Loucy (cell line): ENCODE measurements around the gene FPR2.

Source experiments
- H2AFZ ChIP-seq: fragments of 200-600 bp; sonication (generic); 2 replicates; pipeline ENCODE4 v1.6.0; 2016; ENCODE audit warnings: antibody characterized with exemption, mild to moderate bottlenecking, low read length, moderate library complexity
- H3F3A ChIP-seq: fragments of 200-600 bp; 2 replicates; pipeline ENCODE4 v1.6.0; 2016; ENCODE audit warnings: antibody characterized with exemption, low read depth, mild to moderate bottlenecking
- H3K27me3 ChIP-seq: fragments of 200-600 bp; sonication (generic); 2 replicates; pipeline ENCODE4 v1.6.1; 2014; ENCODE audit warnings: low read length, mild to moderate bottlenecking; ENCODE audit not compliant: insufficient read depth, poor library complexity, severe bottlenecking
- H3K36me3 ChIP-seq: fragments of 200-600 bp; sonication (generic); 2 replicates; pipeline ENCODE4 v1.6.1; 2016; ENCODE audit warnings: low read length; ENCODE audit not compliant: insufficient read depth
- H3K4me1 ChIP-seq: fragments of 200-600 bp; sonication (generic); 2 replicates; pipeline ENCODE4 v1.5.1; 2014; ENCODE audit warnings: low read length, mild to moderate bottlenecking; ENCODE audit not compliant: insufficient read depth, poor library complexity, severe bottlenecking
- H3K4me2 ChIP-seq: fragments of 200-600 bp; sonication (generic); 2 replicates; pipeline ENCODE4 v1.6.0; 2014; ENCODE audit warnings: antibody characterized with exemption, low read length, low read depth, mild to moderate bottlenecking; ENCODE audit not compliant: poor library complexity, severe bottlenecking
- H3K4me3 ChIP-seq: fragments of 200-600 bp; sonication (generic); 2 replicates; pipeline ENCODE4 v1.5.1; 2014; ENCODE audit warnings: low read length, mild to moderate bottlenecking, mixed read lengths; ENCODE audit not compliant: poor library complexity, severe bottlenecking
- H3K79me2 ChIP-seq: fragments of 200-600 bp; sonication (generic); 2 replicates; pipeline ENCODE4 v1.6.1; 2014; ENCODE audit warnings: low read length; ENCODE audit not compliant: insufficient read depth
- H3K9ac ChIP-seq: fragments of 200-600 bp; sonication (generic); 2 replicates; pipeline ENCODE4 v1.6.0; 2014; ENCODE audit warnings: mild to moderate bottlenecking, low read depth, low read length, moderate library complexity; ENCODE audit not compliant: poor library complexity, severe bottlenecking
- H3K9me2 ChIP-seq: fragments of 200-600 bp; sonication (generic); replicated peaks from 2 replicates; pipeline ENCODE4 v1.6.1; 2016; ENCODE audit warnings: low read depth, low read length, mixed read lengths
- H3K9me3 ChIP-seq: fragments of 200-600 bp; sonication (generic); 2 replicates; pipeline ENCODE4 v1.6.1; 2014; ENCODE audit warnings: mild to moderate bottlenecking, antibody characterized with exemption, low read length, low read depth; ENCODE audit not compliant: insufficient read depth
- H4K20me1 ChIP-seq: fragments of 200-600 bp; sonication (generic); 2 replicates; pipeline ENCODE4 v1.6.0; 2014; ENCODE audit warnings: antibody characterized with exemption, low read length, mild to moderate bottlenecking; ENCODE audit not compliant: insufficient read depth, poor library complexity, severe bottlenecking
- CTCF ChIP-seq: fragments of 200-600 bp; sonication (generic); conservative IDR thresholded peaks from 2 replicates; pipeline ENCODE4 v1.5.1; 2014; ENCODE audit warnings: mild to moderate bottlenecking, antibody characterized with exemption, low read length
- EZH2phosphoT487 ChIP-seq: fragments of 200-600 bp; IDR thresholded peaks from 2 replicates; pipeline ENCODE4 v1.6.1; 2018; ENCODE audit warnings: antibody characterized with exemption, mild to moderate bottlenecking, moderate library complexity, borderline replicate concordance

FPR2 gene

GRCh38 chr19:51716925-51717324 lies 44.1 kb upstream of the FPR2 start:
- Histone ChIP-seq H3K27me3 (no peaks in the 10 kb centered on the region), H3K9ac (no peak overlapping the region), H3F3A (no peaks in the 10 kb centered on the region), H4K20me1 (no peaks in the 10 kb centered on the region), H3K4me3 (no peak overlapping the region), H3K9me2 (no peaks in the 10 kb centered on the region), H3K9me3 (no peaks in the 10 kb centered on the region), H3K4me2 (no peak overlapping the region), H3K79me2 (no peaks in the 10 kb centered on the region), H2AFZ (no peak overlapping the region), H3K4me1 (no peaks in the 10 kb centered on the region), H3K36me3 (no peaks in the 10 kb centered on the region)
- TF ChIP-seq CTCF (no peak), EZH2phosphoT487 (no peak)

GRCh38 chr19:51719251-51719988 lies 41.6 kb upstream of the FPR2 start:
- no peaks in the 10 kb centered on the region for H4K20me1 ChIP-seq
- H2AFZ ChIP-seq = no peak overlapping the region
- no peak overlapping the region for H3K4me3 ChIP-seq
- TF ChIP-seq EZH2phosphoT487 (no peak), CTCF (no peak)
- no peaks in the 10 kb centered on the region for H3F3A ChIP-seq
- H3K9me3 ChIP-seq = no peaks in the 10 kb centered on the region
- H3K9ac ChIP-seq = no peak overlapping the region
- H3K79me2 ChIP-seq = no peaks in the 10 kb centered on the region
- H3K4me1 ChIP-seq = no peaks in the 10 kb centered on the region
- no peaks in the 10 kb centered on the region for H3K9me2 ChIP-seq
- H3K27me3 ChIP-seq = no peaks in the 10 kb centered on the region
- H3K4me2 ChIP-seq = no peak overlapping the region
- H3K36me3 ChIP-seq = no peaks in the 10 kb centered on the region

- no peaks in the 10 kb centered on the region for H3K79me2 ChIP-seq
- H3F3A ChIP-seq = no peaks in the 10 kb centered on the region
- no peak overlapping the region for H2AFZ ChIP-seq
- no peak overlapping the region for H3K4me2 ChIP-seq
- H4K20me1 ChIP-seq = no peaks in the 10 kb centered on the region
- no peaks in the 10 kb centered on the region for H3K27me3 ChIP-seq
- H3K9me2 ChIP-seq = no peaks in the 10 kb centered on the region
- H3K4me1 ChIP-seq = no peaks in the 10 kb centered on the region
- no peaks in the 10 kb centered on the region for H3K36me3 ChIP-seq
- no peak overlapping the region for H3K4me3 ChIP-seq
- no peak for TF ChIP-seq CTCF
- no peak for TF ChIP-seq EZH2phosphoT487
- no peaks in the 10 kb centered on the region for H3K9me3 ChIP-seq
- H3K9ac ChIP-seq = no peak overlapping the region
Measured at GRCh38 chr19:51721905-51722304, 39.1 kb upstream of the FPR2 start.
